Measurements from ENCODE around the gene GPR151.
"Not testable (repeated sequence)": the region's sequence is repeated elsewhere in the genome, so short reads cannot be mapped to it uniquely, and the experiment has no call there.

The GPR151 gene

GRCh38 chr5:146516151-146516475 lies at the start of gene GPR151:
GPR151 (minus strand) TSS chr5:146516190; CDS start chr5:146516113, 77 bp downstream.
- no peak for DNase-seq (ENCODE audit: low read depth)

DNA sequence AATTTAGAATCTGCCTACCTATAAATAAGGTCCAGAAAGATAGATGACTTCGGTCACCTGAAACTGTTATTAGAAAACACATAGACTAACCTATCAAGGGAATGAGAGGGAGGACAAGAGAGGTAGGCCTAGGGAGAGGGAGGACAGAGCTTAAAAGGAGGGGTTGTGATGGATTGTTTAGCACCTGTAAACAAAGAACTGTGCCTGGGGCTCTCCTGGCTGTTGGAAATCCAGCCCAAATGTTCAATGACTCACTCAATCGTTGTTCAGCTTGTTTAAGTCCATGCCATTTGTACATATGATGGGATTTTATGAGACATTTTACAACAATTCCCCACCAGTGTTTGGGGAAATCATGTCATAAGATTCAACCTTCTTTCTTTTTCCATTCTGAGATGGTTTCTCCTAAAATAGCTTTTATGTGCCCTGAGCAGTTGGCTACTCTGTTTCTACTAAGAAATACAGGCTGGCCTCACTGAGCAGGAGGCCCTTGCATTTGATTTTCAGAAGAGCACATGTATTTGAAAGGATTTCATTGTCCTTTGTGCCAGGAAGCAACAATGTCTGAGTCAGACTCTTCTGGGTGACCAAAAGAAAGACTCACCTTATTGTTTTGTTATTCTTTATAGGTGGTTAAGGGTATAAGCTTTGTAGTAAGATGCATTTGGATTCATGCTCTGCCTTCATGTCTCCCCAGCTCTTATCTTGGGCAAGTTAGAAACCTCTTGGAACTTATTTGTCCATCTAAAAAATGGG lies 48.2 kb upstream of the GPR151 start:
- DNase-seq (ENCODE audit: low read depth) = no peak

- DNase-seq (ENCODE audit: low read depth) = no peak
These were observed 46.5 kb upstream of the GPR151 start for GRCh38 chr5:146562461-146562860.

GRCh38 chr5:146561711-146562110 lies 45.7 kb upstream of the GPR151 start:
- DNase-seq (ENCODE audit: low read depth) = no peak

DNA sequence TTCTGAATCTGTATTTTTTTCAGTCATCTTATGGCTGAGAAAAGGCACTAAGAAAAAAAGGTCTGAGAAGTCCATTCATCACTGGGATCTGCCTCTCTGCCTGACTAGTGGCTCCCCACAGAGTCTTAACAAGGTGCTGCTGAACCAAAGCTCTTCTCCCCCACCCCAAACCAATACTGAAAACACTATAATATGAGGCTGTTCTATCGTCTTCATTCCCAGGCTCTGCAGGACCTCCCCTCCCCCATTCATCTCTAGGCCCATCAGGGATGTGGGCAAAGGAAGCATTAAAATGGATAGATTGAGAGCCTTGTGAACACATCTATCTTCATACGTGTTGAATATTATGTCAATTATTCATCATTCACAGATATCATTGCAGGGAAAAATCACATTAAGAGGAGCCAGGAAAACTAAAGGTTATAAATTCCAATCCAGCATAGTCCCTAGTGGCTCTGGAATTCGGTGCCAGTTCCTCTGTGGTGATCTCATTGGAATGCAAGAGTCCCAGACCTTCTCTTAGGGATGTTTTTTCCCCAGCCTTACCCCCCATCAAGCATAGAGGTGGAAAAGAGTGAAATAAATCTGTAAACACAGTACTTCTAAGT lies 44.3 kb upstream of the GPR151 start:
- no peak for DNase-seq (ENCODE audit: low read depth)

GRCh38 chr5:146556884-146557283 lies 40.9 kb upstream of the GPR151 start:
- DNase-seq (ENCODE audit: low read depth) = not testable (repeated sequence)

- DNase-seq (ENCODE audit: low read depth) = no peak
These were observed 37.5 kb upstream of the GPR151 start for GRCh38 chr5:146553446-146553845.

DNA sequence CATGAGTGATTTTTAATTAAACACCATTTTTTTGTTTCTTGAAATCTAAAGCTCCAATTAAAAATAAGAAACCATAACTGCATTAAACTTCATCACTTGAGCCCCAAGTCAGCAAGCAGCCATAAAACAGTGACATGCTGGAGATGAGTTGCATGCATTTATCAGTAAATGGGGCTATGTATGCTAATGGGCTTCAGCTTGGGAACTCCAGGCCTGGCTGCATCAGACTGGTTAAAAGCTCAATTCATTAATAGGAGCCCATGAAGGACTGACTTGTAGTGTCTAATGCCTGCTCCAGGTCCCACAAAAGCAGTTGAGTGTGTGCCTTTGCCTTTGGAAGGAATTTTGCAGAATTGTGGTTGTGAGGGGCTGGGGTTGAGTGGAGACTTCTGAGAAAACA lies 33.6 kb upstream of the GPR151 start:
- DNase-seq (ENCODE audit: low read depth) = no peak

DNA sequence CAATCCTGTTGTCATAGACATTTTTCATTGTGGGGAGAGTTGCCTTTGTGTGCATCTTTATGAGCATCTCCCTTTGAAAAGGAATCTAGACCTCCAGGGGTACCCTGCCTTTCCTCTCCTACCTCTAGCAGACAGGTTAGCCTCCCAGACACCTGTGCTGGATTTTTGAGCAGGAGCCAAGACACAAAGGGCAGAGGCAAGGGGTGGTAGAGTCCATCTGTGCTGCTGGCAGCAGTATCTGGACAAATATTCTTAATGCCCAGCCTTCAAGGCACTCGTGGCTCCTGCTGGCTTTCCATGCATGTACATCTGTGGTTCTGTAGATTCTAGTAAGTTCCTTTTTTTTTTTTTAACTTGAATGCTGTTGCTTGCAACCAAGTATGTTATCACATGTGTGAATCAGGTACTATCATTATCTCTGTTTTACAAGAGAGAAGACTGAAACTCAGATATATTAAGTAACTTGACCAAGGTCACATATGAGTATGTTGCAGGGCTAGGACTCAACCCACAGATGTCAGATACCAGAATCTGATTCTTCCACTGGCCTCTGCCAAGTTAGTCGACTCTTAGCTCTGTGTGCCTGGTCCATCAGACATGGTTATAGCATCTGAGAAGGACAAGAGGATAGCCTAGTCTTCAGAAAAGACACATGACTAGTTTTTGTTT lies 32.9 kb upstream of the GPR151 start:
- DNase-seq (ENCODE audit: low read depth) = no peak

GRCh38 chr5:146544232-146544631 lies 28.2 kb upstream of the GPR151 start:
- DNase-seq (ENCODE audit: low read depth) = no peak

- DNase-seq (ENCODE audit: low read depth) = peak; percentile 37
These were observed 26.2 kb upstream of the GPR151 start for GRCh38 chr5:146541958-146542849.

DNA sequence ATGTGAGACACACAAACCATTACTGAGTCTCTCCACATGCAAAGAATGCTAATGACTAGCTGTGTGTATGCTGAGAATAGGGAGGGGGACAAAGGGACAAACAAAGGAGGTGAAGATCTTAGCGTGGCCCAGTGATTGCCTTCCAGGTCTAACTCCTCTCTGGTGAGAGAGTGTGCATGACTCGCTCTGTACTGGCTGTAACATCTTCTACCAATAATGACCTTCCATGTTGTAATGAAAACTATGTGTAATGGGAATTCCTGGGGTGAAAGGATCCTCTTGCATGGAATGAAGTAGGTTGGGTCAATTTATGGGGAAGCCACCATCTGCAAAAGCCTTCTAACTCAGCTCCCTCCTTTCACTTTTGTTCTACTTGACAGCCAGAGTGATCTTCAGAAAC lies 24.4 kb upstream of the GPR151 start:
- DNase-seq (ENCODE audit: low read depth) = no peak

DNA sequence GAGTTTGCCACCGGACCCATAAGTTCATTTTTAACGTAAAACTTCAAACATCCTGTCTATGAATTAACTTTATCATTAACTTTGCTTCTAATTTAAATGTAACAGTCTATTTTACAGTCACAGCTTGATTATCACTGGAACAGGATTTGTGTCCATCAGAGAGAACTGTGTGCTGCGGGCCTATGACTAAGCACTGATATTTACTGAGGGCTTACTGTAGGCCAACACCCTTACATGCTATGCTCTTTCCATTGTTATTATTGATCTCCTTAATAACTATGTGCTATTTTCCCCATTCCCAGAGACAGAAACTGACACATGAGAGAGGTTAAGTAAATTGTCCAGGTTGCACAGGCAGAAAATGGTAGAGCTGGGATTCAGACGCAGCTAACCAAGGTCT lies 24.0 kb upstream of the GPR151 start:
- DNase-seq (ENCODE audit: low read depth) = no peak

GRCh38 chr5:146538432-146538831 lies 22.4 kb upstream of the GPR151 start:
- no peak for DNase-seq (ENCODE audit: low read depth)

DNA sequence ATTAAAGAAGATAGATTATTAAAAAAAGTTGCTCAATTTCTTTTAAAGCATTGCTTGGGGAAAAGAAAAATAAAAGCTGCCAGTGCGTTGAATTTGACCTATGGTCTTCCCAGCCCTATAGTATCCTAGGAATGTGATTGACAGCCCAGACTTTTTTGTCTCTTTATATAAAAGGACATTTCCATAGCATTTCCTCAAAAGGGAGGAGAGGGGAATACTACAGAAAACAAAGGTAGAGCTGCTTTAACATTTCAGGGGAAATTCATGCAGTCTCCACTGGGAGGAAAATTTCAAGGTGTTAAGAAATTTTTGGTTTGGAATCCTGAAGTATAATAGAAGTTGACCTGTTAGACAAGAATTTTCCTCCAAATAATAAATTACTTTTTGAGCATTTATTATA lies 17.9 kb upstream of the GPR151 start:
- no peak for DNase-seq (ENCODE audit: low read depth)

- peak; percentile 59 for DNase-seq (ENCODE audit: low read depth)
These were observed 17.4 kb upstream of the GPR151 start for GRCh38 chr5:146533260-146533857.

DNA sequence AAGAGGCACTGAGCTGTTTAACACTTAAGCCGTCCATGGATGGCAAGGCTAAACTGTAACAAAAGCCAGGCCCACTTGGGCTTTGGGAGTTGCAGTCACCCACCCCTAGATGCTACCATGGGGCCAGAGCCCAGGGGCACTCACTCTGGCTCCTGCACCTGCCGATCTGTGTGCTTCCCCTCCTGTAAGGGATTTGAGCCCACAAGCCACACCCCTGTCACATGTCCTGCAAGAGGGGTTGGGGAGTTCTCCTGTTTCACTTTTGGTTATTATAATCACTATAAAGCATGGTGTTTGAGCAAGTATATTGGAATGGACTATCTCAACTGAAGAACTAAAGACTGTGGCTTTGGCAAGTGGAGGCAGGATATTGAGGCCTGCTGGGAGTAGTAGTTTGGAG lies 14.0 kb upstream of the GPR151 start:
- DNase-seq (ENCODE audit: low read depth) = no peak

DNA sequence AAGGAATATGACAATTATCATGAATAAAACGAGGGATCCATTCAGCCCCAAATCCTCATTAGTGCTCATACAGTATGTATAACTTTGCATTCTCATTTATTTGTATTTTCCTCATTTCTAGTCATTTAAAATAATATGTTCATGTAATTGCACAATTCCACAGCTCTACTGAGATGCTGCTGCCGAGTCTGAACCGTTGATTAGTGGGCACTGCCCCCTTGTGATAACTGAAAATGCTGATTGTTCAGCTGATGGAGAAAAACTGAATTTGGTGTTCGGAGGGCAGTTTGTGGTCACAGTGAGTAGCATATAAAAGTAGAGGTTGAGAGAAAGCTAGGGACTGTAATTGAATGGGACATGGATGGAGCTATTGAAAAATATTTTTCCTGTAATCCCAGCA lies 12.2 kb upstream of the GPR151 start:
- no peak for DNase-seq (ENCODE audit: low read depth)

- DNase-seq (ENCODE audit: low read depth) = no peak
These were observed 11.8 kb upstream of the GPR151 start for GRCh38 chr5:146527785-146528184.

DNA sequence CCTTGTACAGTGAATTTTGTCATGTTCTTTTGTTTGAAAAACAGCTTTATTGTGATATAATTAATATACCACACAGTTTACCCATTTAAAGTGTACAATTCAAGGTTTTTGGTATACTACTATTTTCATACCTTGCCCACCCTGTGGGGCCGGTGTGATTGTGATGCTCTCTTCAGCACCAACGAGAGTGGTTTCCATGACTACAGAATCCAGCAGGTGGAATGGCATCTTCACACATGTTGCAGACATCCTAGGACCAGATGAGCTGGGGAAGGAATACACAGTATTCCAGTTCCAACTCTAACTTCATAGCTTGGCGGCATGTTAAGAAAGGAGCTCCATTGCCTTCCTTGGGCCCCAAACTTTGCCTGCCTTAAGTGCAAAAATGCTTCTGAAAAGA lies 7.7 kb upstream of the GPR151 start:
- DNase-seq (ENCODE audit: low read depth) = no peak

DNA sequence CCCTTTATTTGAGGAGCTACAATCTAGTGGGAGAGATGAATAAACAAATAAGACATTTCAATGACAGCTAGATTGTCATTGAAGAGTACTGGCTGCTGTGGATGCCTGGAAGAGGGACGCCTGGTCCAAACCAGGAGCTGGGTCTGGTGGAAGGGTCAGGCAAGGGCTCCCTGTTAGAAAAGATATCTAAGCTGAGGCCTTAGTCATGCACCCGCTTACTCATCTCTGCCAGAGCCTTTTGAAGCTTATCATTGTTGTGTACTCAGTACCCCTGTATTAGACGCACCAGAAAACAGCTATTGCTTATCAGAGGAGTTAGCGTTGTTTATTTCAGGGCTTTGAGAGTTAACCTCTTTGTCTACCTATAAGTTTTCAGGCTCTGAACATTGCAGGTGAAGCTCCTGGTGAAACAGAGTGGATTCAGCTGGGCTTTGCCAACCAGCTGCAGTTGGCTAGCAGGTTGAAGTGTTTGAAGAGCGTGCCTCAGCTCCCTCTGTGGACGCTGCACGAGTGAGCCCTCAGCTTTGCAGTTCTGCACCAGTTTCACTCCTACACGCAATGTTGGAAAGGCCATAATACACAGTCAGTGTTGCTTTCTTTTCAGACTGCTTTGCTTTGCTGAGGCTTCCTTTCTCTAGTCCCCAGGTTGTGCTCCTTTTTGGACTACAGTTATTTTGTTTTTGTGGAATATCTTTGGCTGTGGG lies 5.6 kb upstream of the GPR151 start:
- no peak for DNase-seq (ENCODE audit: low read depth)

Data from stimulated activated CD4-positive, alpha-beta T cell treated with anti-CD3 and anti-CD28 coated beads, Interleukin-2, amount 100 ng/mL, for 4 hours (primary cell).